Kasumi-1 (cell line): ENCODE results near the gene MVB12B.

Experiments used
- DNase-seq, 2 experiments: peaks; one replicate each; lab custom pipeline; 2025; lab: John Stamatoyannopoulos, UW

MVB12B gene

GRCh38 chr9:126521551-126521950, 194.9 kb downstream of the MVB12B start:
- no peak for DNase-seq

GRCh38 chr9:126521976-126522590, 195.5 kb downstream of the MVB12B start:
- no peak for DNase-seq

GRCh38 chr9:126522612-126523356, 196.2 kb downstream of the MVB12B start:
- no peak for DNase-seq

GRCh38 chr9:126523611-126524111, 197.0 kb downstream of the MVB12B start:
- DNase-seq = no peak

- DNase-seq = no peak
Observed at GRCh38 chr9:126524353-126525077, 197.9 kb downstream of the MVB12B start.

GRCh38 chr9:126526218-126527108, 199.8 kb downstream of the MVB12B start:
- no peak for DNase-seq

- DNase-seq = no peak
Observed at GRCh38 chr9:126527109-126527825, 200.6 kb downstream of the MVB12B start.

GRCh38 chr9:126528111-126528510, 201.5 kb downstream of the MVB12B start:
- no peak for DNase-seq

- DNase-seq = no peak
Observed at GRCh38 chr9:126528915-126529314, 202.3 kb downstream of the MVB12B start.

- DNase-seq = no peak
Observed at GRCh38 chr9:126531035-126531571, 204.5 kb downstream of the MVB12B start.

- no peak for DNase-seq
Observed at GRCh38 chr9:126531591-126531990, 205.0 kb downstream of the MVB12B start.

- no peak for DNase-seq
Observed at GRCh38 chr9:126532019-126532462, 205.4 kb downstream of the MVB12B start.

- no peak for DNase-seq
Observed at GRCh38 chr9:126532489-126532888, 205.9 kb downstream of the MVB12B start.

GRCh38 chr9:126532951-126533925, 206.6 kb downstream of the MVB12B start:
- peak; percentile 24 to 56 for DNase-seq

GRCh38 chr9:126533926-126534310, 207.3 kb downstream of the MVB12B start:
- no peak for DNase-seq

- no peak for DNase-seq
Observed at GRCh38 chr9:126534431-126535186, 208.0 kb downstream of the MVB12B start.

GRCh38 chr9:126536131-126536530, 209.5 kb downstream of the MVB12B start:
- no peak for DNase-seq

- DNase-seq = no peak
Observed at GRCh38 chr9:126536841-126537465, 210.3 kb downstream of the MVB12B start.
